HEK293T (cell line): Measurements from ENCODE around the gene ELK3.

Experiments used
- BHLHE40 ChIP-seq: fragments of 450-650 bp; IDR thresholded peaks from 2 replicates; pipeline ENCODE4 v1.6.1; 2016; ENCODE audit warnings: mild to moderate bottlenecking, moderate library complexity, borderline replicate concordance
- CTBP1 ChIP-seq: fragments of 450-650 bp; IDR thresholded peaks from 2 replicates; pipeline ENCODE4 v1.6.1; 2016; ENCODE audit warnings: borderline replicate concordance
- FOXA1 ChIP-seq: fragments of 450-650 bp; IDR thresholded peaks from 2 replicates; pipeline ENCODE4 v1.6.1; 2016; ENCODE audit warnings: mild to moderate bottlenecking
- FOXK2 ChIP-seq: fragments of 450-650 bp; IDR thresholded peaks from 2 replicates; pipeline ENCODE4 v1.6.1; 2016; ENCODE audit warnings: mild to moderate bottlenecking
- FOXM1 ChIP-seq: fragments of 450-650 bp; IDR thresholded peaks from 2 replicates; pipeline ENCODE4 v1.6.1; 2017; ENCODE audit warnings: mild to moderate bottlenecking, borderline replicate concordance
- HDGF ChIP-seq: fragments of 450-650 bp; IDR thresholded peaks from 2 replicates; pipeline ENCODE4 v1.6.1; 2017; ENCODE audit warnings: antibody characterized with exemption, borderline replicate concordance
- SP1 ChIP-seq: fragments of 450-650 bp; IDR thresholded peaks from 2 replicates; pipeline ENCODE4 v1.6.1; 2017
- ZNF384 ChIP-seq: fragments of 450-650 bp; IDR thresholded peaks from 2 replicates; pipeline ENCODE4 v1.6.1; 2016

DNA sequence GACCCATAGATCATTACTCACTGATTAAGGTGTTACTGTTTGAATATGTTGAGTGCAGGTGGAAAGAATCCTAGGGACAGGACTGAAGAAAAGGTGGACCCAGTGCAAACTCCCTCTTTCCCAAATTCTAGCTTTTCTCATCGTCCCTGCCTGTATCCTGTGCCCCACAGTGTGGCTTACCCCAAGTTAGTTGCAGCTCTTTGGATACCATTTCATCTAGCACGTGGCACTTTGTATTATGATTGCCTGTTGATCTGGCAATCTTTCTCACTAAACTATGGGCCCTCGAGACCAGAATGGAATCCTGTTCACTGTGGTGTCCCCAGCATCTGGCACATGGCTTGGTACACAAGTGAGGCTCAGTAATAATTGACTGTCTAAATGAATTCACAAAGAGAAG lies 66.5 kb downstream of the ELK3 start:
- TF ChIP-seq SP1 = no peak
- no peak for TF ChIP-seq HDGF
- no peak for TF ChIP-seq BHLHE40
- TF ChIP-seq FOXA1 = no peak
- TF ChIP-seq CTBP1 = no peak
- no peak for TF ChIP-seq FOXK2
- TF ChIP-seq ZNF384 = no peak
- TF ChIP-seq FOXM1 = no peak
